DND-41 (cell line): ENCODE results near the gene CELSR1.
"Not testable (repeated sequence)": the region's sequence is repeated elsewhere in the genome, so short reads cannot be mapped to it uniquely, and the experiment has no call there.

Experiments
- ATAC-seq: fragments of 200-7000 bp; cut with Tn5 transposase; 3 replicates; pipeline ENCODE4 v1.9.1; 2021; ENCODE audit warnings: low read depth; ENCODE audit not compliant: insufficient read depth
- DNase-seq: peaks from one replicate; pipeline ENCODE4 v3.0.0-alpha.2; 2020
- H2AFZ ChIP-seq: 2 replicates; pipeline ENCODE4 v1.6.0; 2012; ENCODE audit warnings: low read depth, low read length
- H3K27ac ChIP-seq: 2 replicates; pipeline ENCODE4 v1.5.1; 2012; ENCODE audit warnings: low read length, inconsistent platforms
- H3K27me3 ChIP-seq: fragments of 200-600 bp; sonication (generic); 2 replicates; pipeline ENCODE4 v1.6.0; 2012; ENCODE audit warnings: low read length, mild to moderate bottlenecking, inconsistent platforms; ENCODE audit not compliant: insufficient read depth, poor library complexity
- H3K36me3 ChIP-seq: 2 replicates; pipeline ENCODE4 v1.5.1; 2012; ENCODE audit warnings: low read length, inconsistent platforms; ENCODE audit not compliant: insufficient read depth
- H3K4me1 ChIP-seq: 2 replicates; pipeline ENCODE4 v1.5.1; 2012; ENCODE audit warnings: mild to moderate bottlenecking, low read length; ENCODE audit not compliant: insufficient read depth
- H3K4me2 ChIP-seq: 2 replicates; pipeline ENCODE4 v1.6.0; 2012; ENCODE audit warnings: mild to moderate bottlenecking, moderate library complexity, low read length, inconsistent platforms; ENCODE audit not compliant: insufficient read depth
- H3K4me3 ChIP-seq, 2 experiments: fragments of 200-600 bp in 1 of 2; shearing (Covaris generic) in 1 of 2; 2 replicates each; pipeline ENCODE4 v1.5.1; 2012 to 2016; ENCODE audit warnings: inconsistent platforms in 2 of 2, low read length in 2 of 2, mild to moderate bottlenecking in 2 of 2, low read depth in 1 of 2, moderate library complexity in 1 of 2
- H3K79me2 ChIP-seq: 2 replicates; pipeline ENCODE4 v1.6.0; 2012; ENCODE audit warnings: low read length, inconsistent platforms; ENCODE audit not compliant: insufficient read depth
- H3K9ac ChIP-seq: 2 replicates; pipeline ENCODE4 v1.6.0; 2012; ENCODE audit warnings: low read depth, mild to moderate bottlenecking, inconsistent platforms, low read length, moderate library complexity
- H3K9me3 ChIP-seq: 2 replicates; pipeline ENCODE4 v1.5.1; 2012; ENCODE audit warnings: low read length, moderate library complexity, mild to moderate bottlenecking, inconsistent platforms; ENCODE audit not compliant: insufficient read depth, severe bottlenecking
- H4K20me1 ChIP-seq: 2 replicates; pipeline ENCODE4 v1.6.0; 2012; ENCODE audit warnings: low read length; ENCODE audit not compliant: insufficient read depth
- CTCF ChIP-seq: IDR thresholded peaks from 2 replicates; pipeline ENCODE4 v1.5.1; 2012; ENCODE audit warnings: borderline replicate concordance, low read length, moderate library complexity, mild to moderate bottlenecking; ENCODE audit not compliant: poor library complexity, severe bottlenecking; ENCODE audit errors: extremely low read depth
- EZH2 ChIP-seq: IDR thresholded peaks from 3 replicates; pipeline ENCODE4 v1.6.1; 2012; ENCODE audit warnings: borderline replicate concordance, low read depth, mild to moderate bottlenecking, moderate library complexity, low read length, inconsistent platforms; ENCODE audit not compliant: severe bottlenecking

The CELSR1 gene

GRCh38 chr22:46318576-46318975, 218.8 kb downstream of the CELSR1 start:
- Histone ChIP-seq H3K27ac (no peak overlapping the region), H3K36me3 (peaks cover 94% of the 10 kb centered on the region), H2AFZ (no peak overlapping the region), H3K4me2 (no peak overlapping the region), H3K79me2 (peaks cover 86% of the 10 kb centered on the region), H3K4me3 (no peak overlapping the region), H3K9ac (no peak overlapping the region), H3K4me1 (no peaks in the 10 kb centered on the region), H3K9me3 (no peaks in the 10 kb centered on the region), H4K20me1 (peaks cover 58% of the 10 kb centered on the region), H3K27me3 (no peaks in the 10 kb centered on the region)
- DNase-seq (no peak), ATAC-seq (no peak)
- TF ChIP-seq EZH2 = no peak

- TF ChIP-seq CTCF (no peak), EZH2 (no peak)
- no peaks in the 10 kb centered on the region for H3K4me1 ChIP-seq
- no peak overlapping the region for H3K4me3 ChIP-seq
- no peak overlapping the region for H2AFZ ChIP-seq
- H3K36me3 ChIP-seq = peaks cover 92% of the 10 kb centered on the region
- no peak overlapping the region for H3K4me2 ChIP-seq
- no peaks in the 10 kb centered on the region for H3K27me3 ChIP-seq
- no peak overlapping the region for H3K9ac ChIP-seq
- peaks cover 82% of the 10 kb centered on the region for H3K79me2 ChIP-seq
- H4K20me1 ChIP-seq = peaks cover 55% of the 10 kb centered on the region
- no peaks in the 10 kb centered on the region for H3K9me3 ChIP-seq
- ATAC-seq (no peak), DNase-seq (no peak)
- H3K27ac ChIP-seq = no peak overlapping the region
Measured at GRCh38 chr22:46317646-46318045, 219.8 kb downstream of the CELSR1 start.

GRCh38 chr22:46315976-46316375, 221.4 kb downstream of the CELSR1 start:
- H3K9me3 ChIP-seq = no peaks in the 10 kb centered on the region
- peaks cover 95% of the 10 kb centered on the region for H3K36me3 ChIP-seq
- H4K20me1 ChIP-seq = peaks cover 47% of the 10 kb centered on the region
- ATAC-seq (no peak), DNase-seq (no peak)
- no peak overlapping the region for H3K4me2 ChIP-seq
- H3K4me1 ChIP-seq = no peaks in the 10 kb centered on the region
- H3K4me3 ChIP-seq = no peak overlapping the region
- H3K9ac ChIP-seq = no peak overlapping the region
- no peaks in the 10 kb centered on the region for H3K27me3 ChIP-seq
- TF ChIP-seq CTCF (no peak), EZH2 (no peak)
- no peak overlapping the region for H3K27ac ChIP-seq
- peaks cover 86% of the 10 kb centered on the region for H3K79me2 ChIP-seq
- no peak overlapping the region for H2AFZ ChIP-seq

- not testable (repeated sequence) for H3K4me3 ChIP-seq, H3K4me1 ChIP-seq, H2AFZ ChIP-seq, H3K27ac ChIP-seq, H3K9me3 ChIP-seq, ATAC-seq, H3K9ac ChIP-seq, H3K27me3 ChIP-seq, H3K4me2 ChIP-seq, DNase-seq
- Histone ChIP-seq H3K79me2 (peaks cover 87% of the 10 kb centered on the region), H3K36me3 (peaks cover 96% of the 10 kb centered on the region), H4K20me1 (peaks cover 49% of the 10 kb centered on the region)
Measured at GRCh38 chr22:46312848-46313247, 224.6 kb downstream of the CELSR1 start.
